Fibroblast of skin of left biceps (primary cell): ENCODE measurements around the gene RNF208.

Experiments used
- DNase-seq, 2 experiments: peaks; one replicate each; pipeline ENCODE4 v3.0.0-alpha.2; 2013; ENCODE audit warnings: low read depth in 2 of 2

The RNF208 gene

GRCh38 chr9:137214620-137215019, 7.4 kb downstream of the RNF208 start:
- DNase-seq, result no peak

- no peak for DNase-seq
These were observed 8.6 kb downstream of the RNF208 start for GRCh38 chr9:137213160-137214060.

GRCh38 chr9:137212520-137212919, 9.5 kb downstream of the RNF208 start:
- DNase-seq, result no peak

GRCh38 chr9:137211532-137211931, 10.5 kb downstream of the RNF208 start:
- DNase-seq, result no peak

- no peak for DNase-seq
These were observed 15.4 kb downstream of the RNF208 start for GRCh38 chr9:137206602-137207001.

GRCh38 chr9:137205126-137206069, 16.6 kb downstream of the RNF208 start, which contains the start of the genes NDOR1 and TMEM203:
NDOR1 (plus strand) TSS chr9:137205700; CDS start chr9:137205778, 78 bp downstream.
TMEM203 (minus strand) TSS chr9:137205648; CDS start chr9:137205414, 234 bp downstream.
- DNase-seq, result peak; percentile 41 to 42

GRCh38 chr9:137204731-137205125, 17.3 kb downstream of the RNF208 start:
- DNase-seq, result no peak

GRCh38 chr9:137202966-137203365, 19.1 kb downstream of the RNF208 start:
- DNase-seq, result no peak

GRCh38 chr9:137201205-137201868, 20.7 kb downstream of the RNF208 start:
- DNase-seq, result no peak

- DNase-seq, result peak; percentile 98
These were observed 21.5 kb downstream of the RNF208 start, which contains the start of gene TPRN for GRCh38 chr9:137200311-137201204. TPRN (minus strand) TSS chr9:137200741; CDS start chr9:137200711, 30 bp downstream.

- no peak for DNase-seq
These were observed 22.5 kb downstream of the RNF208 start for GRCh38 chr9:137199411-137200121.

- DNase-seq, result no peak
These were observed 23.1 kb downstream of the RNF208 start for GRCh38 chr9:137198902-137199283.

- DNase-seq, result no peak
These were observed 23.8 kb downstream of the RNF208 start for GRCh38 chr9:137198051-137198901.

- no peak for DNase-seq
These were observed 26.4 kb downstream of the RNF208 start for GRCh38 chr9:137195525-137196220.

GRCh38 chr9:137194909-137195308, 27.1 kb downstream of the RNF208 start:
- no peak for DNase-seq

GRCh38 chr9:137194388-137194787, 27.7 kb downstream of the RNF208 start:
- DNase-seq, result no peak

GRCh38 chr9:137193771-137194170, 28.3 kb downstream of the RNF208 start:
- DNase-seq, result no peak

GRCh38 chr9:137192859-137193258, 29.2 kb downstream of the RNF208 start:
- DNase-seq, result no peak
